ENCODE results near the gene GRM4. TPM values are rescaled to one million over a fixed set of nuclear protein-coding genes. Genes with fewer than 3 reads are reported as not detected.
"Not testable (repeated sequence)": the region's sequence is repeated elsewhere in the genome, so short reads cannot be mapped to it uniquely, and the experiment has no call there.

GRM4 gene
- total RNA-seq = not detected

- Histone ChIP-seq H3K4me1 (peaks cover 21 to 40% (median 28%) of the 10 kb centered on the region in 3 donors), H3K4me3 (peak within 1 kb of the TSS; percentile 21 to 65 (median 38)), H3K27ac (no peak within 1 kb of the TSS), H3K27me3 (peaks cover 21 to 96% (median 28%) of the 10 kb centered on the region in 4 donors), H3K36me3 (no peaks in the 10 kb centered on the region), H3K9me3 (no peaks in the 10 kb centered on the region)
- no peak for DNase-seq
- 40 to 65% methylated on average over 3 to 6 of the region's 20 CpGs for WGBS, 2 donors
- intact Hi-C loops (cut with DNase I) = loop anchor here (10.0 kb wide), 1 partner anchor 91 kb away; no protein-coding TSS in a partner anchor
- no peak for TF ChIP-seq CTCF (IDR thresholded peaks at IDR 0.05)
- TF ChIP-seq POLR2A (IDR thresholded peaks at IDR 0.05) = no peak
Measured at GRCh38 chr6:34146021-34146782, at the start of gene GRM4. Gene GRM4, minus strand, starts transcription at chr6:34146087. Its CDS starts 12,591 bp downstream, at chr6:34133496.

- DNase-seq = no peak
- H3K27ac ChIP-seq = no peak overlapping the region
- H3K9me3 ChIP-seq = no peaks in the 10 kb centered on the region
- peaks cover 0 to 12% (median 9%) of the 10 kb centered on the region in 3 donors for H3K4me1 ChIP-seq
- intact Hi-C loops (cut with DNase I) = loop anchor here (5.0 kb wide), 1 partner anchor 223 kb away; no protein-coding TSS in a partner anchor
- no peak overlapping the region for H3K4me3 ChIP-seq
- no peaks in the 10 kb centered on the region for H3K36me3 ChIP-seq
- TF ChIP-seq POLR2A (IDR thresholded peaks at IDR 0.05) (no peak), CTCF (IDR thresholded peaks at IDR 0.05) (no peak)
- WGBS, 2 donors = 85 to 89% methylated on average over 2 to 3 of the region's 3 CpGs
- no peaks in the 10 kb centered on the region for H3K27me3 ChIP-seq
Measured at GRCh38 chr6:34194772-34195171, 48.9 kb upstream of the GRM4 start.

- Histone ChIP-seq H3K27ac (no peak overlapping the region), H3K4me1 (no peaks in the 10 kb centered on the region), H3K4me3 (no peak overlapping the region), H3K36me3 (no peaks in the 10 kb centered on the region), H3K9me3 (no peaks in the 10 kb centered on the region), H3K27me3 (no peaks in the 10 kb centered on the region)
- 65 to 79% methylated on average over 4 to 9 of the region's 14 CpGs for WGBS, 2 donors
- TF ChIP-seq CTCF (IDR thresholded peaks at IDR 0.05) = peak in 1 of 6 experiments; percentile 26
- no peak for TF ChIP-seq POLR2A (IDR thresholded peaks at IDR 0.05)
- intact Hi-C loops (cut with DNase I) = no loop called here
- no peak for DNase-seq
Measured at GRCh38 chr6:34190504-34191122, 44.7 kb upstream of the GRM4 start.

DNA sequence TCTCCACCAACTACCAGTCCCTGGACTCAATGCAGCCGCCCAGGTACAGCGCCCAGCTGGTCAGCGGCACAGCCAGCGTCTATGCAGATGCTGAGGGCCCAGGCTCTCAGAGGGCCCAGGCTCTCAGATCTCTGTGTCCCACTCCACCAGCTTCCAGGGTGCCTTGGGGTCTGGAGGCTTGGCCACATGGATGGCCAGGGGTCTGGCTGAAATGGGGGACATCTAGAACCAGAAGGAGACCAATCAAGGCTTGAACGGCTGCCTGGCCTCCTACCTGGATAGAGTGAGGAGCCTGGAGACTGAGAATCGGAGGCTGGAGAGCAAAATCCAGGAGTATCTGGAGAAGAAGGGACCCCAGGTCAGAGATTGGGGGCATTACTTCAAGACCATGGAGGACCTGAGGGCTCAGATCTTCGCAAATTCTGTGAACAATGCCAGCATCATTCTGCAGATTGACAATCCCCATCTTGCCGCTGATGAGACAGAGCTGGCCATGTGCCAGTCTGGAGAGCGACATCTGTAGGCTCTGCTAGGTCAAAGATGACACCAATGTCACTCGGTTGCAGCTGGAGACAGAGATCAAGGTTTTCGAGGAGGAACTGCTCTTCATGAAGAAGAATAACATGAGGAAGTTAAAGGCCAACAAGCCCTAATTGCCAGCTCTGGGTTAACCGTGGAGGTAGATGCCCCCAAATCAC, 44.1 kb upstream of the GRM4 start:
- H3K4me3 ChIP-seq = no peak overlapping the region
- H3K36me3 ChIP-seq = no peaks in the 10 kb centered on the region
- H3K27ac ChIP-seq = no peak overlapping the region
- intact Hi-C loops (cut with DNase I) = no loop called here
- H3K9me3 ChIP-seq = no peaks in the 10 kb centered on the region
- WGBS, 2 donors = 73 to 80% methylated on average over 10 to 11 of the region's 12 CpGs
- no peak for DNase-seq
- H3K4me1 ChIP-seq = no peaks in the 10 kb centered on the region
- H3K27me3 ChIP-seq = no peaks in the 10 kb centered on the region
- no peak for TF ChIP-seq CTCF (IDR thresholded peaks at IDR 0.05)
- TF ChIP-seq POLR2A (IDR thresholded peaks at IDR 0.05) = no peak

- intact Hi-C loops (cut with DNase I); DNase-seq: not testable (repeated sequence)
Measured at GRCh38 chr6:34184726-34185125, 38.8 kb upstream of the GRM4 start.

More at GRCh38 chr6:34184726-34185125, 38.8 kb upstream of the GRM4 start:
- not testable (repeated sequence) for H3K27ac ChIP-seq, H3K4me3 ChIP-seq, H3K27me3 ChIP-seq, H3K4me1 ChIP-seq, H3K36me3 ChIP-seq, H3K9me3 ChIP-seq
- WGBS, 2 donors = 80 to 93% methylated on average over 5 of the region's 5 CpGs
